B cell (primary cell): ENCODE results near the gene KCTD17. TPM values are rescaled to one million over a fixed set of nuclear protein-coding genes. Genes with fewer than 3 reads are reported as not detected.

ENCODE experiments used
- ATAC-seq: fragments of 200-7000 bp; cut with Tn5 transposase; one replicate; pipeline ENCODE4 v1.10.0; 2021; ENCODE audit warnings: low read depth, mild to moderate bottlenecking, moderate number of reproducible peaks, moderate library complexity
- CTCF ChIA-PET: fragments of 350-600 bp; sonication (Branson Sonifier 250); formaldehyde crosslinking; loops from one replicate; lab custom pipeline; 2021; ENCODE audit warnings: antibody characterized with exemption, inconsistent platforms; lab: Charles Lee
- POLR2A ChIA-PET: fragments of 350-600 bp; sonication (Branson Sonifier 250); formaldehyde crosslinking; loops from one replicate; lab custom pipeline; 2021; ENCODE audit warnings: antibody characterized with exemption; lab: Charles Lee
- DNase-seq: peaks from one replicate; pipeline ENCODE4 v3.0.0; 2013
- H2AFZ ChIP-seq: 2 replicates; pipeline ENCODE4 v1.6.1; 2012; ENCODE audit warnings: mild to moderate bottlenecking, low read depth, low read length; ENCODE audit not compliant: insufficient read depth, poor library complexity, severe bottlenecking
- H3K27ac ChIP-seq, 2 donors: 1 replicate in 1 of 2; 2 replicates in 1 of 2; pipeline ENCODE4 v1.5.1; 2012 to 2013; ENCODE audit warnings: low read length in 2 of 2, mild to moderate bottlenecking in 2 of 2, moderate library complexity in 1 of 2
- H3K27me3 ChIP-seq, 4 experiments: fragments of 200-600 bp in 1 of 4; sonication (generic) in 1 of 4; replicated peaks in 1 of 4; 1 replicate in 2 of 4; 2 replicates in 2 of 4; pipeline versions ENCODE4 v1.6.1 to v1.7.0; 2013 to 2016; ENCODE audit warnings: low read length in 3 of 4, mild to moderate bottlenecking in 2 of 4, mixed read lengths in 1 of 4, moderate library complexity in 1 of 4; ENCODE audit not compliant: insufficient read depth in 4 of 4, control insufficient read depth in 3 of 4; ENCODE audit errors: control extremely low read depth in 1 of 4
- H3K36me3 ChIP-seq, 2 experiments: replicated peaks in 1 of 2; 1 replicate in 1 of 2; 2 replicates in 1 of 2; pipeline versions ENCODE4 v1.6.1 to v1.7.1; 2013; ENCODE audit warnings: low read length in 1 of 2; ENCODE audit not compliant: insufficient read depth in 2 of 2, control insufficient read depth in 1 of 2; ENCODE audit errors: control extremely low read depth in 1 of 2, extremely low read depth in 1 of 2
- H3K4me1 ChIP-seq, 2 donors: fragments of 200-600 bp in 1 of 2; sonication (generic) in 1 of 2; 1 replicate in 1 of 2; 2 replicates in 1 of 2; pipeline versions ENCODE4 v1.5.1 to v1.6.1; 2013 to 2017; ENCODE audit warnings: low read length in 2 of 2; ENCODE audit not compliant: control insufficient read depth in 2 of 2, insufficient read depth in 2 of 2
- H3K4me2 ChIP-seq: replicated peaks from 2 replicates; pipeline ENCODE3; 2012; ENCODE audit warnings: mild to moderate bottlenecking, low read depth, low read length; ENCODE audit not compliant: poor library complexity, severe bottlenecking
- H3K4me3 ChIP-seq, 5 experiments: fragments of 200-600 bp in 1 of 5; sonication (generic) in 1 of 5; 1 replicate in 3 of 5; 2 replicates in 2 of 5; pipeline versions ENCODE4 v1.5.1 to v1.7.0; 2011 to 2016; ENCODE audit warnings: low read length in 4 of 5, mild to moderate bottlenecking in 4 of 5, low read depth in 2 of 5, control low read depth in 1 of 5, moderate library complexity in 1 of 5; ENCODE audit not compliant: insufficient read depth in 1 of 5; ENCODE audit errors: control extremely low read depth in 1 of 5, extremely low read depth in 1 of 5
- H3K79me2 ChIP-seq: fragments of 200-600 bp; sonication (generic); one replicate; pipeline ENCODE4 v1.6.0; 2016; ENCODE audit warnings: low read length; ENCODE audit not compliant: control insufficient read depth, insufficient read depth
- H3K9ac ChIP-seq: fragments of 200-600 bp; sonication (generic); 2 replicates; pipeline ENCODE4 v1.6.1; 2017; ENCODE audit warnings: mild to moderate bottlenecking, low read length, moderate library complexity
- H3K9me3 ChIP-seq, 3 donors: one replicate each; pipeline versions ENCODE4 v1.6.1 to v1.7.1; 2013; ENCODE audit warnings: low read length in 2 of 3; ENCODE audit not compliant: control insufficient read depth in 2 of 3, insufficient read depth in 1 of 3; ENCODE audit errors: control extremely low read depth in 1 of 3
- H4K20me1 ChIP-seq: 2 replicates; pipeline ENCODE4 v1.6.0; 2012; ENCODE audit warnings: mild to moderate bottlenecking, low read length; ENCODE audit not compliant: insufficient read depth, control insufficient read depth, poor library complexity, severe bottlenecking
- H3K27ac Mint-ChIP-seq: one replicate; pipeline ENCODE4 v1.8.0; 2021; ENCODE audit warnings: mixed read lengths
- H3K27me3 Mint-ChIP-seq: one replicate; pipeline ENCODE4 v1.8.0; 2021; ENCODE audit warnings: mixed read lengths
- H3K4me1 Mint-ChIP-seq: one replicate; pipeline ENCODE4 v1.8.0; 2021; ENCODE audit warnings: mixed read lengths
- H3K4me3 Mint-ChIP-seq: one replicate; pipeline ENCODE4 v1.8.0; 2021; ENCODE audit warnings: mixed read lengths
- H3K9me3 Mint-ChIP-seq: one replicate; pipeline ENCODE4 v1.8.0; 2022; ENCODE audit warnings: mixed read lengths; ENCODE audit not compliant: insufficient read depth
- CTCF ChIP-seq: fragments of 200-600 bp; IDR thresholded peaks from one replicate; pipeline ENCODE4 v1.8.0; 2022; ENCODE audit warnings: antibody characterized with exemption, mild to moderate bottlenecking
- EZH2 ChIP-seq: IDR thresholded peaks from 2 replicates; pipeline ENCODE4 v1.6.1; 2012; ENCODE audit warnings: borderline replicate concordance, low read depth, mild to moderate bottlenecking, moderate library complexity, low read length; ENCODE audit not compliant: insufficient read depth, poor library complexity, severe bottlenecking
- WGBS: methylation state at CpG from one replicate; pipeline ENCODE4 v1.1.5; 2013; ENCODE audit warnings: missing lambda C conversion rate; ENCODE audit not compliant: insufficient coverage; 5-methylcytosine and 5-hydroxymethylcytosine counted together
- intact Hi-C: fragments of 100-400 bp; cut with micrococcal nuclease; formaldehyde crosslinking; loops from one replicate; pipeline ENCODE4 v1.10.0; 2022
- polyA plus RNA-seq: library from polyadenylated mRNA; depleted of rRNA; stranded (reverse); fragments of >200 nt; gene quantifications from 2 replicates; pipeline ENCODE4 v1.2.3, GENCODE V29; 2012
- total RNA-seq, 2 donors: library from RNA; stranded (reverse); fragments of 120-200 nt in 1 of 2; gene quantifications; 1 replicate in 1 of 2; 2 replicates in 1 of 2; pipeline versions ENCODE4 v1.2.3 to v1.2.4, GENCODE V29; 2013 to 2022

KCTD17 gene
- total and polyA plus RNA-seq, 2 donors (not counting 1 experiment from before 2014, with no cell fraction given): 29.0 to 41.3 TPM

GRCh38 chr22:37060801-37061610 lies 9.5 kb downstream of the KCTD17 start:
- ChIA-PET CTCF (no interaction called here), POLR2A (interaction anchor here (0.7 kb wide), 1 partner anchor 100 kb away, joined by 3 read pairs; no protein-coding TSS in a partner anchor)
- H3K27ac ChIP-seq: no peak overlapping the region
- Mint-ChIP-seq H3K4me1 (no peaks in the 10 kb centered on the region), H3K27me3 (no peaks in the 10 kb centered on the region), H3K9me3 (no peaks in the 10 kb centered on the region), H3K27ac (no peak overlapping the region), H3K4me3 (no peak overlapping the region)
- no peaks in the 10 kb centered on the region for H3K27me3 ChIP-seq
- WGBS: 82% methylated on average over 19 of the region's 28 CpGs
- H3K36me3 ChIP-seq: peaks cover 0 to 33% of the 10 kb centered on the region in 2 experiments
- H4K20me1 ChIP-seq: no peaks in the 10 kb centered on the region
- no peak overlapping the region for H3K4me3 ChIP-seq
- DNase-seq (no peak), ATAC-seq (no peak)
- no peak overlapping the region for H3K4me2 ChIP-seq
- H3K9ac ChIP-seq: no peak overlapping the region
- H2AFZ ChIP-seq: no peak overlapping the region
- TF ChIP-seq EZH2 (no peak), CTCF (no peak)
- no peaks in the 10 kb centered on the region for H3K79me2 ChIP-seq
- H3K4me1 ChIP-seq: no peaks in the 10 kb centered on the region
- intact Hi-C loops: no loop called here
- H3K9me3 ChIP-seq: no peaks in the 10 kb centered on the region
